HepG2 (cell line): ENCODE measurements around the gene ARL8B. TPM values are rescaled to one million over a fixed set of nuclear protein-coding genes. Genes with fewer than 3 reads are reported as not detected.

ENCODE experiments used
- ATRX ChIP-seq: sonication (generic); formaldehyde crosslinking; IDR thresholded peaks from 2 replicates; pipeline ENCODE4 v1.4.0; 2020; ENCODE audit warnings: missing genetic modification reagents, borderline replicate concordance
- CREB1 ChIP-seq, 2 experiments: fragments of 450-650 bp in 1 of 2; IDR thresholded peaks; 2 replicates each; pipeline ENCODE4 v1.6.1; 2016 to 2017; ENCODE audit warnings: control low read depth in 1 of 2, mild to moderate bottlenecking in 1 of 2, missing compliant biosample characterization in 1 of 2, missing genetic modification characterization in 1 of 2
- HNRNPK ChIP-seq: fragments of 200-400 bp; formaldehyde crosslinking; IDR thresholded peaks from 2 replicates; pipeline ENCODE4 v1.6.1; 2018; ENCODE audit warnings: low read length, low read depth, moderate library complexity, mild to moderate bottlenecking; ENCODE audit not compliant: poor library complexity, severe bottlenecking
- IRF2 ChIP-seq: IDR thresholded peaks from 2 replicates; pipeline ENCODE4 v1.6.1; 2018; ENCODE audit warnings: missing genetic modification reagents, missing compliant biosample characterization
- KLF16 ChIP-seq, 2 experiments: sonication (generic) in 1 of 2; formaldehyde crosslinking in 1 of 2; IDR thresholded peaks; 2 replicates each; pipeline versions ENCODE4 v1.6.1 to v1.8.0; 2016 to 2023; ENCODE audit warnings: missing genetic modification reagents in 2 of 2, missing compliant biosample characterization in 1 of 2
- MATR3 ChIP-seq: sonication (generic); formaldehyde crosslinking; IDR thresholded peaks from 2 replicates; pipeline ENCODE4 v1.4.0; 2020; ENCODE audit warnings: missing genetic modification reagents
- MTERF4 ChIP-seq: sonication (generic); formaldehyde crosslinking; IDR thresholded peaks from 2 replicates; pipeline ENCODE4 v1.8.0; 2023; ENCODE audit warnings: mild to moderate bottlenecking, missing genetic modification reagents
- NFYC ChIP-seq: IDR thresholded peaks from 2 replicates; pipeline ENCODE4 v1.6.1; 2016; ENCODE audit warnings: missing genetic modification reagents, missing compliant biosample characterization
- RBAK ChIP-seq: sonication (generic); formaldehyde crosslinking; IDR thresholded peaks from 2 replicates; pipeline ENCODE4 v1.5.1; 2020; ENCODE audit warnings: mild to moderate bottlenecking, missing genetic modification reagents
- RFXANK ChIP-seq: IDR thresholded peaks from 2 replicates; pipeline ENCODE4 v1.6.1; 2016
- RXRA ChIP-seq: sonication (generic); formaldehyde crosslinking; IDR thresholded peaks from 2 replicates; pipeline ENCODE4 v1.5.1; 2020; ENCODE audit warnings: missing genetic modification reagents
- SALL1 ChIP-seq: sonication (generic); formaldehyde crosslinking; IDR thresholded peaks from 2 replicates; pipeline ENCODE4 v1.8.0; 2022; ENCODE audit warnings: mild to moderate bottlenecking, missing genetic modification reagents
- TCF7 ChIP-seq: sonication (generic); IDR thresholded peaks from 2 replicates; pipeline ENCODE4 v1.6.1; 2016; ENCODE audit warnings: antibody characterized with exemption, low read depth
- TEF ChIP-seq: sonication (generic); formaldehyde crosslinking; IDR thresholded peaks from 2 replicates; pipeline ENCODE4 v1.5.0; 2020; ENCODE audit warnings: missing genetic modification reagents
- TGIF2 ChIP-seq: IDR thresholded peaks from 2 replicates; pipeline ENCODE4 v1.6.1; 2016; ENCODE audit warnings: control low read depth, missing compliant biosample characterization
- TSC22D2 ChIP-seq: sonication (generic); formaldehyde crosslinking; IDR thresholded peaks from 2 replicates; pipeline ENCODE4 v1.5.1; 2020; ENCODE audit warnings: missing genetic modification reagents, mild to moderate bottlenecking, borderline replicate concordance
- ZBTB2 ChIP-seq: sonication (generic); formaldehyde crosslinking; IDR thresholded peaks from 2 replicates; pipeline ENCODE4 v1.8.0; 2022; ENCODE audit warnings: low read depth, missing genetic modification reagents
- ZNF101 ChIP-seq: sonication (generic); formaldehyde crosslinking; IDR thresholded peaks from 2 replicates; pipeline ENCODE4 v1.4.0; 2020; ENCODE audit warnings: mild to moderate bottlenecking, low read depth, missing genetic modification reagents, borderline replicate concordance
- ZNF12 ChIP-seq: sonication (generic); formaldehyde crosslinking; IDR thresholded peaks from 2 replicates; pipeline ENCODE4 v1.5.0; 2020; ENCODE audit warnings: missing genetic modification reagents
- ZNF235 ChIP-seq: sonication (generic); formaldehyde crosslinking; IDR thresholded peaks from 2 replicates; pipeline ENCODE4 v1.8.1; 2023; ENCODE audit warnings: mild to moderate bottlenecking, missing genetic modification reagents, borderline replicate concordance
- ZNF275 ChIP-seq: sonication (generic); formaldehyde crosslinking; IDR thresholded peaks from 2 replicates; pipeline ENCODE4 v1.8.0; 2022; ENCODE audit warnings: missing genetic modification reagents, mild to moderate bottlenecking, inconsistent platforms, borderline replicate concordance
- ZNF414 ChIP-seq: sonication (generic); formaldehyde crosslinking; IDR thresholded peaks from 2 replicates; pipeline ENCODE4 v1.5.0; 2020; ENCODE audit warnings: missing genetic modification reagents
- ZNF441 ChIP-seq: sonication (generic); formaldehyde crosslinking; IDR thresholded peaks from 2 replicates; pipeline ENCODE4 v1.7.0; 2021; ENCODE audit warnings: missing genetic modification reagents, borderline replicate concordance
- ZNF501 ChIP-seq: sonication (generic); formaldehyde crosslinking; IDR thresholded peaks from 2 replicates; pipeline ENCODE4 v1.5.1; 2020; ENCODE audit warnings: mild to moderate bottlenecking, moderate library complexity, missing genetic modification reagents
- ZNF790 ChIP-seq: sonication (generic); formaldehyde crosslinking; IDR thresholded peaks from 2 replicates; pipeline ENCODE4 v1.8.0; 2022; ENCODE audit warnings: missing genetic modification reagents, mild to moderate bottlenecking, borderline replicate concordance
- polyA plus RNA-seq, 8 experiments: library from polyadenylated mRNA; depleted of rRNA in 3 of 8; stranded (reverse) in 7 of 8; unstranded in 1 of 8; fragments of >200 nt; fragmentation: Illumina TruSeq in 4 of 8; extraction: Trizol in 4 of 8; gene quantifications; 2 replicates each; pipeline versions ENCODE4 v1.2.1 to v1.2.3, GENCODE V29; 2011 to 2016; ENCODE audit warnings: low read depth in 4 of 8, missing spikeins in 1 of 8, mixed read lengths in 1 of 8; ENCODE audit not compliant: insufficient read depth in 1 of 8
- total RNA-seq, 5 experiments: library from RNA; depleted of rRNA; stranded (reverse); fragments of >200 nt; fragmentation: Illumina TruSeq; extraction: Trizol; gene quantifications; 2 replicates each; pipeline ENCODE4 v1.2.3, GENCODE V29; 2016; ENCODE audit warnings: low read depth in 1 of 5

Gene ARL8B
- total and polyA plus RNA-seq, 2 of the 13 experiments (the other 11 are each of a cell fraction or from before 2014, with no cell fraction given): 23.5 to 30.4 TPM

- peak; percentile 87 for TF ChIP-seq ZBTB2 (CRISPR knock-in tag)
- TF ChIP-seq ZNF275 (CRISPR knock-in tag): peak; percentile 91
- TF ChIP-seq KLF16 (CRISPR knock-in tag; IDR thresholded peaks at IDR 0.05): peak in 1 of 2 experiments; percentile 75; a peak in 2 of 4 replicates
- peak; percentile 44 for TF ChIP-seq RXRA (CRISPR knock-in tag)
- peak; percentile 29; the same call in 1 of the 2 replicates for TF ChIP-seq TGIF2 (CRISPR knock-in tag)
- peak; percentile 76 for TF ChIP-seq MTERF4 (CRISPR knock-in tag)
- TF ChIP-seq NFYC: no peak; the same call in 1 of the 2 replicates
- 0 out of 2 replicates have a peak, but pooled peaks have one; percentile 64 for TF ChIP-seq ZNF790 (CRISPR knock-in tag)
- no peak for TF ChIP-seq TCF7
- peak; percentile 37; the same call in 1 of the 2 replicates for TF ChIP-seq ZNF441 (CRISPR knock-in tag)
- TF ChIP-seq MATR3 (CRISPR knock-in tag): no peak
- no peak for TF ChIP-seq RBAK (CRISPR knock-in tag)
- no peak for TF ChIP-seq ZNF101 (CRISPR knock-in tag)
- TF ChIP-seq TEF (CRISPR knock-in tag): no peak
- no peak for TF ChIP-seq HNRNPK
- TF ChIP-seq IRF2 (CRISPR knock-in tag): peak; percentile 91; the same call in 1 of the 2 replicates
- peak; percentile 67; the same call in 1 of the 2 replicates for TF ChIP-seq ZNF235 (CRISPR knock-in tag)
- no peak for TF ChIP-seq ATRX (CRISPR knock-in tag)
- TF ChIP-seq ZNF501 (CRISPR knock-in tag): peak; percentile 87
- 0 out of 2 replicates have a peak, but pooled peaks have one; percentile 31 for TF ChIP-seq RFXANK (CRISPR knock-in tag)
- TF ChIP-seq TSC22D2 (CRISPR knock-in tag): no peak
- peak; percentile 89 for TF ChIP-seq SALL1 (CRISPR knock-in tag)
- TF ChIP-seq ZNF12 (CRISPR knock-in tag): no peak
- peak; percentile 96 for TF ChIP-seq ZNF414 (CRISPR knock-in tag)
- TF ChIP-seq CREB1 (IDR thresholded peaks at IDR 0.05): peak; percentile 61; the same call in 1 of the 2 replicates
- no peak for TF ChIP-seq CREB1 (CRISPR knock-in tag; IDR thresholded peaks at IDR 0.05)
These were observed at the start of gene ARL8B (continued) for GRCh38 chr3:5122030-5122740.
